NCI-H446 treated with DMSO at 0.1 percent for 48 hours (cell line): ENCODE measurements around the gene KRTAP1-1.
"Not testable (repeated sequence)": the region's sequence is repeated elsewhere in the genome, so short reads cannot be mapped to it uniquely, and the experiment has no call there.

Experiments used
- DNase-seq: peaks from one replicate; lab custom pipeline; 2025; lab: John Stamatoyannopoulos, UW

Gene KRTAP1-1, protein sequence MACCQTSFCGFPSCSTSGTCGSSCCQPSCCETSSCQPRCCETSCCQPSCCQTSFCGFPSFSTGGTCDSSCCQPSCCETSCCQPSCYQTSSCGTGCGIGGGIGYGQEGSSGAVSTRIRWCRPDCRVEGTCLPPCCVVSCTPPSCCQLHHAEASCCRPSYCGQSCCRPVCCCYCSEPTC

DNA sequence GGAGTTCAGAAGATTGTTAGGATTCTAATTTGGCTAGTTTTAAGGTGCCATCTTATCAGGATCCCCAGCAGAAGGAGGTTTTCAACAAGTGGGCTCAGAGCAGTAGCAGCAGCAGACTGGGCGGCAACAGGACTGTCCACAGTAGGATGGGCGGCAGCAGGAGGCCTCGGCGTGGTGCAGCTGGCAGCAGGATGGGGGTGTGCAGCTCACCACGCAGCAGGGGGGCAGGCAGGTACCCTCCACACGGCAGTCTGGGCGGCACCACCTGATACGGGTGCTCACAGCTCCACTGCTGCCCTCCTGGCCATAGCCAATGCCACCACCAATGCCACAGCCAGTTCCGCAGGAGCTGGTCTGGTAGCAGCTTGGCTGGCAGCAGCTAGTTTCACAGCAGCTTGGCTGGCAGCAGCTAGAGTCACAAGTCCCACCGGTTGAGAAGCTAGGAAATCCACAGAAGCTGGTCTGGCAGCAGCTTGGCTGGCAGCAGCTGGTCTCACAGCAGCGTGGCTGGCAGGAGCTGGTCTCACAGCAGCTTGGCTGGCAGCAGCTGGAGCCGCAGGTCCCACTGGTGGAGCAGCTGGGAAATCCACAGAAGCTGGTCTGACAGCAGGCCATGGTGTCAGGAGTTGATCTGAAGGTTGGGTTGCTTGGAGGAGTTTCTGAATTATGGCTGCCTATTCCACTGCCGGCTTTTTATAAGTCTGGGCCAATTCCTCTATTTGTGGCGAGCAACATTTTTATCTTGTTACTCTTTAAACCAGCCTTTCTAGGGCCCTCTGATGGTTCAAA, at the start of gene KRTAP1-1:
TSS of gene KRTAP1-1 (minus strand) at position 668 of the 789 bp plus-strand sequence. CDS start at position 615, 53 bp downstream.
- not testable (repeated sequence) for DNase-seq

DNA sequence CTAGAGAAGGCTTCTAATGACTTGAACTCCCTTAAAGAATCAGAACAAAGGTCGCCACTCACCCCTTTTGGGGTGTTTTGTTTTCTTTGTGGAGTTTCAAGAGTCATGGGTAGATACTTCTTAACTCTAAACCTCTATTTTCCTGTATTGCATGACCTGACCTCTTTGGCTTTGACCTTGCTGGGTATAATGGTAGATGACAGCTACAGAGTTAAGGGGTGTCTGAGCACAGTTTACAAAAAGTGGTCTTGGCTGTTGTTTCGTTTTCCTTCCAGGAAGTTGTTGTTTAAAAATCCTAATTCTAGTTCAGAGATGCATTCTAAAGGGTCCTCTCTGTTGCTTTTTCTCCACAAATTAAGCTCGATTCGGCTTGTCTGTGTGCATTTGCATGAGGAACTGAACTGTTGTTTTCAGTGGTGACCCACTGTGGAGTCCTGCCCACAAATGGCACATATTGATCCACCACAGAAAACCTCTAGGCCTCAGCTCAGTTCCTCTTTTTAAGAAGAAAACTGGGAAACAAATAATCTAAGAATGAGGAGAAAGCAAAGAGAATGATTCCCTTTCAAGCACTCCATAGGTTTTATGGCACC, 47.6 kb upstream of the KRTAP1-1 start:
- DNase-seq: not testable (repeated sequence)

DNA sequence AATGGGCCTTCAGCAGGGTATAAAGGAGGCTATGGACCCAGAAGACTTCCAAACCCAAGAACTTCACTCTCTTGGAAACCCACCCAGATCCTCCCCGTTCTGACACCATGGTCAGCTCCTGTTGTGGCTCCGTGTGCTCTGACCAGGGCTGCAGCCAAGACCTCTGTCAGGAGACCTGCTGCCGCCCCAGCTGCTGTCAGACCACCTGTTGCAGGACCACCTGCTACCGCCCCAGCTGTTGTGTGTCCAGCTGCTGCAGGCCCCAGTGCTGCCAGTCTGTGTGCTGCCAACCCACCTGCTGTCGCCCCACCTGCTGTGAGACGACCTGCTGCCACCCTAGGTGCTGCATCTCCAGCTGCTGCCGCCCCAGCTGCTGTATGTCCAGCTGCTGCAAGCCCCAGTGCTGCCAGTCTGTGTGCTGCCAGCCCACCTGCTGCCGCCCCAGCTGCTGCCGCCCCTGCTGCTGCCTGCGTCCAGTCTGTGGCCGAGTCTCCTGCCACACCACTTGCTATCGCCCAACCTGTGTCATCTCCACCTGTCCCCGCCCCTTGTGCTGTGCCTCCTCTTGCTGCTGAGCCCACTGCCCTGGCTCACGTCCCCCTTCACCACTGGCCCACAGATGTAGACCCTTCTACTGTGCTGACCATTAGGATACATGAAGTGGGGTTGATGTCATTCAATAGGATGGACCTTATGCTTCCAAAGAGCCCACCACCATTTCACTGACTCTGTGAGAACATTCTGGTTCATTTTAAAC, 43.0 kb upstream of the KRTAP1-1 start, which contains the start of gene KRTAP4-7:
TSS of gene KRTAP4-7 (plus strand) at position 51 of the 757 bp plus-strand sequence. CDS start at position 108, 57 bp downstream.
- DNase-seq: not testable (repeated sequence)

DNA sequence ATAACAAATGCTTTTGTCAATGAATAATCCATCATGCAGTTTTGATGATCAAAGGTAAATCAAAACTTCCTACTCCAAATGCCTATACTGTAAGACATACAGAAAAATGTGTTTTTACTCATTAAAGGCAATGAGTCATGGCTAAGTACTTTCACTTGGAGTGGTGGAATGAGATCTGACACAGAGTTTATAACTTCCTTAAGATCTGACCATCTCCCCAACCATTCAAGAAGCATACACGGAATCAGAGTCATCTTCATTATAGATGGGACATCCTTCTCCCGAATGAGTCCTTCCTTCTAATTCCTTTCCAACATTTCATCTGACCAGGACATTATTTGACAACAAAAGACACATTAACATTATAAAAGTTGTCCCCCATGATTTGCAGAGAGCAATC, 42.2 kb upstream of the KRTAP1-1 start:
- not testable (repeated sequence) for DNase-seq

DNA sequence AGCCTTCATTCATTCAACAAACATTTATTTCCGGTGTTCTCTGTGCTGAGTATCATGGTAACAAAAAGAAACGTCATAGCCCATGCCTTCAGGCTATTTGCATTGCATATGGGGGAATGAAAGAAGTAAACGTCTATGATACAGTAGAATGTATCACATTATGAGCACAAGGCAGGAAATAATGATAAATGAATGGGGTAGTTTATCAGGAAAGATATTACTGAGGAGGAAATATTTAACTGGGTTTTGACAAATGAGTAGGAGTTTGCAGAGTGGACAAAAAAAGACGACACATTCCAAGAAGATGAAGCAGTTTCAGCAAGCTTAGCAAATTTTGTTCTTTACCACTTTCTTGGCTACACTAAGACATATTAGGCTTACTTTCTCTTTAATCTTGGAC, 41.4 kb upstream of the KRTAP1-1 start:
- DNase-seq: no peak

DNA sequence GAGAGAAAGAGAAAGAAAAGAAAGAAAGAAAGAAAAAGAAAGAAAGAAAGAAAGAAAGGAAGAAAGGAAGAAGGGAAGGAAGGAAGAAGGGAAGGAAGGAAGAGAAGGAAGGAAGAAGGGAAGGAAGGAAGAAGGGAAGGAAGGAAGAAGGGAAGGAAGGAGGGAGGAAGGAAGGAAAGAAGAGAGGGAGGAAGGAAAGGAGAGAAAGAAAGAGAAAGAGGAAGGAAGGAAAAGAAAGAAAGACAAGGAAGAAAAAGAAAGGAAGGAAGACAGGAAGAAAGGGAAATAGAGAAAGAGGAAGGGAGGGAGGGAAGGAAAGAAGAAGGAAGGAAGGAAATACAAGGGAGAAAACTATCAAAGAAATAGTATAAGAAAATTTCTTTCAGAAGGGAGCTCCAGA, 35.5 kb upstream of the KRTAP1-1 start:
- no peak for DNase-seq

DNA sequence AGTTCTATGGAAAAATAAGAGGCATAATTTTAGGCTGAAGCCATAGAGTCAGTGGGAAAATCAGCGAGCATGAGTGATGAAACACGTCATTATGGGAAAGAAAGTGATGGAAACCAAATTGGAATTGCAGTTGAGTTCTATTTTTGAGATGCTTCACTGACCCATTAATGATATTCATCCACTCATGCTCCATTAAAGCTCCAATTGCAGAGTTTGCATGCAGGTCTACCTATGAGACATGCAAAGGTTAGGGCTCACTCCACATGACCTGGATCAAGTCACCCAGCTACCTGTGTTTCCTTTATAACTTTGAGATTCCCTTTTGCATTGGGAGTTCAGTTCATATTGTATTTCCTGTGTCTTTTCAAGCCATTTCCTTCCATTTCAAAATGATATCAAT, 32.4 kb upstream of the KRTAP1-1 start:
- no peak for DNase-seq

DNA sequence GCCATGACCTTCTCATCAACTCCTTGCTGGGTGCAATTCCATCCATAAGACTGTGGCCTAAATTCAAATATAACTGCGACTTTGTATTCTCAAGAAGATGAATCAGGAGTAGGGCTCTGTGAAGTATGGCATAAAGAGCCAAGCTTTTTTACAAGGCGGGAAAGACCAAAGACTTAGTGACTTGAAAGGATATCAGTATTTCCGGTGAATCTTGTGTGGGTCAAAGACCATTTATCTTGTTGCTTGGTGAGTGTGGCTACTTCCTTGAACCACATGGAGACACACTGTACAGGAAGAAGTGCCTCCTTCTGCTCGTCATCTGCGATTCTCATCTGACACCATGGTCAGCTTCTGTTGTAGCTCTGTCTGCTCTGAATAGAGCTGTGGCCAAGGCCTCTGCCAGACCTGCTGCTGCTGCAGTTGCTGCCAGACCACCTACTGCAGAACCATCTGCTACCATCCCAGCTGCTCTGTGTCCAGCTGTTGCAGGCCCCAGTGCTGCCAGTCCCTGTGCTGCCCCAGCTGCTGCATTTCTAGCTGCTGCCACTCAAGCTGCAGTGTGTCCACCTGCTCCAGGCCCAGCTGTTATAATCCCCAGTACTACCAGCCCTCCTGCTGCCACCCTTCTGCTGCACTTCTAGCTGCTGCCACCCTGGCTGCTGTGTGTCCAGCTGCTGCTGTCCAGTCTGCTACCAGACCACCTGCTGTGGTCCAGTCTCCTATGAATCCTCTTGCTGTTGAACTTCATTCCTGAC, 30.5 kb upstream of the KRTAP1-1 start:
- no peak for DNase-seq

DNA sequence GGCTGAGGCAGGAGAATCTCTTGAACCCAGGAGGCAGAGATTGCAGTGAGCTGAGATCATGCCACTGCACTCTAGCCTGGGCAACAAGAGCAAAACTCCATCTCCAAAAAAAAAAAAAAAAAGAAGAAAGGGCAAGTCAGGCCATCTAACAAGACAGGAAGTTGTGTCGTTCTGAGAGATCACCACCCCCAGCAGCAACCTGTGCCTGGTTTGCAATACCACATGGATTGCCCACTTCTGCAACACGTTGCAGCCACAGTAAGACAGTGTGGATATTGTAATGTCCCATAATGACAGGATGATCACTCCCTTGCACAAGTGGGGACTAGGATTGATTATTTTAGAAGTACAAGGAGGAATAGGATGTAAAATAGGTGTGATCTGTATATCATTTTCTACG, 27.8 kb upstream of the KRTAP1-1 start:
- DNase-seq: no peak

DNA sequence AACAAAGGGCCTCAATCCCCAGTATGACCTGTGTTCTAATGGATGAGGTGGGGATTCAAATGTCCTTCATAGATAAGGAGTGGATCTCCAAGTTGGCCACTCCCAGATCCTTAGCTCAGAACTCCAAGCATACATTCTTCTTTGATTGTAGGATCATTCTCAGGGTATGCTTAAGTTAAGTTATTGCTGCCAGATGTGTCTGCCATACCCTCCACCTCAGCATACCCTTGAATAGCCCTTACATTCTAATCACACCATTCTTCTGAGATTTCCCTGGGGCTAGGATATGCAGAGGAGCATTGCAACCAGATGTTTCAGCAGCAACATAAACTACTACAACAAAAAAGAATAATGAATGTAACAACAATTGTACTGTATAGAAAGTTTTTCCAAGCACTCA, 26.0 kb upstream of the KRTAP1-1 start:
- DNase-seq: no peak

DNA sequence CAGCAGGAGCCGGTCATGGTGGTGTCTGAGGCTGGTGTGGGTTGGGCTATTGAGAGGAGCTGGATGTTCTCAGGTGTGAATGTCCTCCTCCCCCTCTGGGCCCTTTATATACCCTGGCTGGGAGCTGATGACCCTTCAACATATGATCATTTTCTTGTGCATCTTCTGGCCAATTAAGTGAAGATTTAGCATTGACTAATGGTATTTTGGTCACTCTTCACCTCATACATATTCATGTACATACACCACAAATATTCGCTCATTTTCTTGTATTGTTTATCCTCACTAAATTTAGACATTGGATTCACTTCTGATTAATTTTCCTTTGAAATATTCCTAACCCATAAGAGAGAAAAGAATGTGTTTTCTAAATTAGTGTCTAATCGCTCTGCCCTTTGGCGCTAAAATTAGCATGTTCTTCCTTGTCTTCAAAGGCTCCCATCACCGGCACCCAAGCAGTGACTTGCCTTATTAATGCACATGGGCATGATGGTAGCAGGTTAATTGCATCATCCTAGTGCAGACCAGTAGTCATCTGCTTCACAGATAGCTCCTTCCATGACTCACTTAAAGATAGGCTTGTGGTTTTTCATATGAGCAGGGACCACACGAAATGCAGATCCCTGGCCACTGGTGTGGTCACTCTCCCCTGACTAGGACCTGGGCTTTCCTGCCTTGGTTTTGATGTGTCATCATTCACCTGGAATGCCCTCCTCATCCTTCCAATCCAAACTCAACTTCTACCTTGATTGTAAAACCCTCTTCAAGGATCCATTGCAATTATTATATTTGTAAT, 24.8 kb upstream of the KRTAP1-1 start, which contains the start of gene KRTAP2-4:
TSS of gene KRTAP2-4 (minus strand) at position 51 of the 796 bp plus-strand sequence. CDS start at position 17, 34 bp downstream.
- DNase-seq: no peak

DNA sequence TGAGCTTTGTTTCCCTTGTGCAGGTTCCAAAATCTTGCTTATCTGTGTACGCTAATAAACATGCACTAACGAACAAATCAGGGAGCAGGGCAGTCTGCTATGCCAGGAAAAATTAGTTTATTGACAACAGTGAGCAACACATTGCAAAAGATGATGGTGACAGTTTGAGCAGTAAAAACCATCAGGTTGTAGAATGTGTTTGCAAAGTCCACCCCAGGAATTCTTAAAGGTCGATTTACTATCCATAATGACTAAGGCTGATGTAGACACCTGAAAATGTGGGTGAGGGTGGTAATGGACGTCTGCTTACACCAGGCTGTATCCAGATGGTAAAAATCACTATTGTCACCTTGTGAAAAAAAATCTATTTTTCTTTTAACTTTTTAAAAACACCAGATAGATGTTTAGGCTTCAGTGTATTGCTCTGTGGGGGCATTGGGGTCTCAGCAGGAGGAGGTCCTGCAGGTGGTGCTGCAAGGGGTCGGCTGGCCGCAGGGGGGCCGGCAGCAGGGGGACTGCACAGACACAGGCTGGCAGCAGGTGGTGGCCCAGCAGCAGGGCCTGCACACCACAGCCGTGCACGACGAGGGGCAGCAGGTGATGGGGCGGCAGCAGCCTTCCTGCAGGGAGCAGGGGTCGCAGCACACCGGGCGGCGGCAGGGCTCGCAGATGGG, 23.9 kb upstream of the KRTAP1-1 start:
- not testable (repeated sequence) for DNase-seq

DNA sequence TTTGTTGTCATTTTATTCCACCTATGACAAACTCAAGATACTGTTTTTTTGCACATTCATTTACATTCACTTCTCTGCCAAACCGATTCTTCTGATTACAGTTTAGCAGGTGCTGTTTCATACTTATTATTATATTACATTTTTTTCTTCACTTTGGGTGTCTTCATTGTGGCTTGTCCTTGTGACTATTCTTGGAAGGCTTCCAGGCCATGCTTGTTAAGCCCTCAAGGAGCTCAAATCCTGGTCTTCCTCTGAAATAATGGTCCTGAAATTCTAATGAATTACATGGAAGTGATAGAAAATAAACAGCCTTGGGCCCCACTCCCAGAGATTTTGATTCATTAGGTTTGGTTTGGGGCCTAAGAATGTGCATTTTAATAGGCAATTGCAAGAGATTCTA, 23.1 kb upstream of the KRTAP1-1 start:
- no peak for DNase-seq

DNA sequence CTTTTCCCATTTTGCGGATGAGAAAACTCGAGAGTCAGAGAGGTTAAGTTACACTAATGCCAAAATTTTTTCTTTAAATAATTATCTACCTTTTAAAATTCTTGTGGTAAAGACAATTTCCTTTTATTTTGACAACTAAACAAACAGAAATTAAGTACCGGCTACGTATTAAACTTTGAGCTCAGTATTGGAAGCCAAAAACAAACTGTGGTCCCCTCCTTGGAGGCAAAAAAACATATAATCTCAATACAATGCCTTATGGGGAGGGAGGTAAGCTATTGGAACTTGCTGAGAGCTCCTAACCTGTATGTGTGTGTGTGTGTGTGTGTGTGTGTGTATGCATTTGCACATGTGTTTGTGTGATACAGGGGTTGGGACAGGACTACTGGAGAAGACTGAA, 22.2 kb upstream of the KRTAP1-1 start:
- DNase-seq: no peak

DNA sequence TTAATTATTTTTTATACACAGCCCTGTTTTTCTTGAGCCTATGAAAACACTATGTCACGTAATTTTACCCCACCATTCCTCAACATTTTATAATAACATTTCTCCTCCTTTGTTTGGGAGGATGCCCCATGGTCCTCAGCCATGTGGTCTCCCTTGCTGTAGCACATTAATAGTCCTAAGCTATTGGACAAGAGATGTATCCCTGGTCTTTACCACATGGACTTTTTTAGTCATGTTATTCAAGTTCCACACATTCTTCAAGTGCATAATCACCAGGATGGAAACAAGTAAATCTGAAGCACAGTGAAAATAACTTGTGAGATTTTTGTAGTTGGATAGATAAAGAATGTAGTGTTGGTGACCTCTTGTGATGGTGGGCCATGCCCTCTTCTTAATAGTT, 20.7 kb upstream of the KRTAP1-1 start:
- no peak for DNase-seq

DNA sequence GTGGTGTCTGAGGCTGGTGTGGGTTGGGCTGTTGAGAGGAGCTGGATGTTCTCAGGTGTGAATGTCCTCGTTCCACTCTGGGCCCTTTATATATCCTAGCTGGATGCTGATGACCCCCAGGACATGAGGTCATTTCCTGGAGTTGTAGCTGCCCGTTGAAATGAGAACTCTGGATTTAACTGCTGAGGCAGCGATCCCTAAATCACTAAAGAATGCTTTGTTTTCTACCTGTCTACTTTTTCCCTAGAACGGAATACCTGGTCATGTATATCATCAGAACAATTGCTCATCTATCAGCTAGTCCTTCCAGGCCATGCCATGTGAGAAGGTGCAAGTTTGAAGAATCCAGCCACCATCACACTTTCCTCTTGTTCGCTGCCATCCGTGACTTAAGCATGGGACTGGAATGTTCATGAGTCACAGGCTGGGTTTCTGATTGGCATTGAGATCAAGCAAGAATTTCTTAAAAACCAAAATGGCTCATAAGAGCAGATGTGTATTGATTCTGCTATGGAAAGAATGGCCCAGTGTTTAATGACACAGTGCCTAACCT, 18.9 kb upstream of the KRTAP1-1 start, which contains the start of gene KRTAP2-3:
TSS of gene KRTAP2-3 (minus strand) at position 63 of the 553 bp plus-strand sequence. CDS start 64 bp downstream, outside the sequence.
- DNase-seq: no peak

DNA sequence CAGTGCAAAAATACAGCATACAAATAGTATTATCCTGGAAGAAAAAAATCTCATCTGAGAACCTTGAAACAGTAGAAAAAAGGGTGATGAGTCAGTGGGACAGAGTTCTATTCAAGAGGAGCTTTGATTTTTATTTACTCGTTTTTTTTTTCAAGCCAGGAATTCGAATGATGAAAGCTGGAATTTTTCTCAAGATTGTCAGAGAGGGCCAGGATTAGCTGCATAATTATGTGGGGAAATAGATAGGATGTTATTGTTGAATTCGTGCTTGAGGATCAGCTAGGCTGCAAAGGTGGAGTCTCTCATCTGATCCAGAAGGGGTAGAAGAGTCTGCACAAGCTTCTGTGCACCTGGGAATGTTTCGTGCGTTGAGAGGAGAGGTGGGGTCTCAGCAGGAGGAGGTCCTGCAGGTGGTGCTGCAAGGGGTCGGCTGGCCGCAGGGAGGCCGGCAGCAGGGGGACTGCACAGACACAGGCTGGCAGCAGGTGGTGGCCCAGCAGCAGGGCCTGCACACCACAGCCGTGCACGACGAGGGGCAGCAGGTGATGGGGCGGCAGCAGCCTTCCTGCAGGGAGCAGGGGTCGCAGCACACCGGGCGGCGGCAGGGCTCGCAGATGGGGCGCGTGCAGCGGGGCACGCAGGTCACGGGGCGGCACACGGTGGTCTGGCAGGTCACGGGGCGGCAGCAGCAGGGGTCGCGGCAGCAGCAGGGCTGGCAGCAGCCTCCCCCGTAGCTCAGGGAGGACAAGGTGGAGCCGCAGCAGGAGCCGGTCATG, 18.2 kb upstream of the KRTAP1-1 start:
- DNase-seq: not testable (repeated sequence)

DNA sequence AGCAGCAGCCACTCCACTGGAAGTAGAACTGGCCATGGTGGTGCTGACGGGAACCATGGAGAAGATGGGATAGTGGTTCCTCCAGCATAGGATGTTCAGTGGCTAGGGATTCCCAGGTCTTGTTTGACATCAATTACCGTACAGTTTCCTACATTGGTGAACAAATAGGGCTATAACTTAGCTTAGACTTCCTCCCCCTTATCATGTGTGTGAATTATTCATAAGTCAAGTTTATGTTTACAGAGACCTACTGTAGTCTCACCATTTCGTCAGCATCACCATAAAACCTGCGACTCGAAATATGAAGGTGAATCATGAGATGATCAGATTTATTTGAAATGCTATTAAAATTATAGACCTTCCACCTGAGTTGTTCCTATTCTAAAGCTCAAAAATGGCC, 17.5 kb upstream of the KRTAP1-1 start:
- DNase-seq: no peak

DNA sequence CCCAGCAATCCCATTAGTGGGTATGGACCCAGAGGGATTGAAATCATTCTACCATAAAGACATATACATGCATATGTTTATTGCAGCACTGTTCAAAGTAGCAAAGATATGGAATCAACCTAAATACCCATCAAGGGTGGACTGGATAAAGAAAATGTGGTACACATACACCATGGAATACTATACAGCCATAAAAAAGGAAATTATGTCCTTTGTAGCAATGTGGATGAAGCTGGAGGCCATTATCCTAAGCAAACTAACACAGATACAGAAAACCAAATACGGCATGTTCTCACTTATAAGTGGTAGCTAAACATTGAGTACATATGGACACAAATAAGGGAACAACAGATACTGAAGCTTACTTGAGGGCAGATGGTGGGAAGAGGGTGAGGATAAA, 16.3 kb upstream of the KRTAP1-1 start:
- DNase-seq: no peak
